Endothelial cell of umbilical vein (primary cell): ENCODE results near the gene TRPV2. TPM values are rescaled to one million over a fixed set of nuclear protein-coding genes. Genes with fewer than 3 reads are reported as not detected.

Experiments used
- BruUV-seq: library from RNA; stranded (reverse); fragments of 400-500 nt; replicated peaks from 2 replicates; lab custom pipeline; 2021; lab: Mats Ljungman, UMichigan
- CTCF ChIA-PET: fragments of 300-600, 350-600 bp; sonication (Branson Sonifier 250); formaldehyde crosslinking; loops from one replicate; lab custom pipeline; 2021; ENCODE audit warnings: antibody characterized with exemption, inconsistent platforms; lab: Charles Lee
- POLR2A ChIA-PET: fragments of 300-600, 350-600 bp; sonication (Branson Sonifier 250); formaldehyde crosslinking; loops from one replicate; lab custom pipeline; 2021; ENCODE audit warnings: antibody characterized with exemption, inconsistent platforms; lab: Charles Lee
- DNase-seq: peaks from one replicate; pipeline ENCODE4 v3.0.0-alpha.2; 2011; ENCODE audit warnings: low read depth, low spot score
- FAIRE-seq: peaks from 2 replicates; lab custom pipeline; 2011; peaks lifted over from hg19 to GRCh38; lab: Jason Lieb, UNC
- H2AFZ ChIP-seq: 2 replicates; pipeline ENCODE4 v1.6.0; 2012; ENCODE audit warnings: low read depth, low read length, control low read depth, inconsistent platforms
- H3K27ac ChIP-seq: 2 replicates; pipeline ENCODE4 v1.5.1; 2011; ENCODE audit warnings: low read depth, mild to moderate bottlenecking, control low read depth, low read length, moderate library complexity; ENCODE audit not compliant: insufficient read depth
- H3K27me3 ChIP-seq, 2 experiments: 2 replicates each; pipeline versions ENCODE4 v1.6.0 to v1.6.1; 2011; ENCODE audit warnings: low read length in 2 of 2, mixed read lengths in 1 of 2; ENCODE audit not compliant: control insufficient read depth in 2 of 2, insufficient read depth in 2 of 2
- H3K36me3 ChIP-seq, 2 experiments: 2 replicates in 1 of 2; 3 replicates in 1 of 2; pipeline ENCODE4 v1.5.1; 2011; ENCODE audit warnings: low read length in 2 of 2, mild to moderate bottlenecking in 1 of 2, moderate library complexity in 1 of 2; ENCODE audit not compliant: control insufficient read depth in 2 of 2, insufficient read depth in 2 of 2; ENCODE audit errors: extremely low read depth in 1 of 2
- H3K4me1 ChIP-seq: 3 replicates; pipeline ENCODE4 v1.5.1; 2011; ENCODE audit warnings: mild to moderate bottlenecking, low read length; ENCODE audit not compliant: control insufficient read depth, insufficient read depth; ENCODE audit errors: extremely low read depth
- H3K4me2 ChIP-seq: 2 replicates; pipeline ENCODE4 v1.6.1; 2011; ENCODE audit warnings: low read length, control low read depth, mixed read lengths; ENCODE audit not compliant: insufficient read depth
- H3K4me3 ChIP-seq, 3 experiments: fragments of 200-600 bp in 1 of 3; sonication (generic), shearing (Covaris generic) in 1 of 3; replicated peaks in 1 of 3; 2 replicates each; pipeline ENCODE4 v1.5.1; 2011 to 2016; ENCODE audit warnings: control low read depth in 3 of 3, low read length in 3 of 3, mild to moderate bottlenecking in 2 of 3, inconsistent platforms in 1 of 3, low read depth in 1 of 3, moderate library complexity in 1 of 3; ENCODE audit not compliant: insufficient read depth in 1 of 3
- H3K79me2 ChIP-seq: 2 replicates; pipeline ENCODE4 v1.6.0; 2012; ENCODE audit warnings: low read length, inconsistent platforms; ENCODE audit not compliant: control insufficient read depth, insufficient read depth
- H3K9ac ChIP-seq: replicated peaks from 2 replicates; pipeline ENCODE3; 2011; ENCODE audit warnings: low read length, control low read depth; ENCODE audit not compliant: insufficient read depth; ENCODE audit errors: extremely low read depth
- H3K9me1 ChIP-seq: replicated peaks from 3 replicates; pipeline ENCODE4 v1.6.0; 2011; ENCODE audit warnings: mild to moderate bottlenecking, low read length; ENCODE audit not compliant: control insufficient read depth, insufficient read depth; ENCODE audit errors: extremely low read depth
- H3K9me3 ChIP-seq: replicated peaks from 2 replicates; pipeline ENCODE4 v1.5.1; 2012; ENCODE audit warnings: low read length, inconsistent platforms; ENCODE audit not compliant: control insufficient read depth, insufficient read depth
- H4K20me1 ChIP-seq: replicated peaks from 2 replicates; pipeline ENCODE3; 2011; ENCODE audit warnings: mild to moderate bottlenecking, low read length; ENCODE audit not compliant: control insufficient read depth, insufficient read depth; ENCODE audit errors: extremely low read depth
- EZH2 ChIP-seq: IDR thresholded peaks from 2 replicates; pipeline ENCODE4 v1.6.1; 2012; ENCODE audit warnings: borderline replicate concordance, low read depth, mild to moderate bottlenecking, moderate library complexity, low read length, inconsistent platforms; ENCODE audit not compliant: severe bottlenecking
- FOS ChIP-seq: IDR thresholded peaks from 2 replicates; pipeline ENCODE4 v1.6.1; 2011; ENCODE audit warnings: mild to moderate bottlenecking, low read length, moderate library complexity, borderline replicate concordance; ENCODE audit not compliant: insufficient read depth
- GATA2 ChIP-seq: IDR thresholded peaks from 2 replicates; pipeline ENCODE4 v1.7.0; 2011; ENCODE audit warnings: low read depth, mild to moderate bottlenecking, moderate library complexity, mixed read lengths, low read length; ENCODE audit not compliant: insufficient read length, insufficient read depth
- JUN ChIP-seq: IDR thresholded peaks from 2 replicates; pipeline ENCODE4 v1.6.1; 2011; ENCODE audit warnings: borderline replicate concordance, low read depth; ENCODE audit not compliant: insufficient read length, insufficient read depth
- MYC ChIP-seq: IDR thresholded peaks from one replicate; pipeline ENCODE4 v1.6.1; 2011; ENCODE audit warnings: mild to moderate bottlenecking, low read depth, low read length
- POLR2A ChIP-seq: IDR thresholded peaks from 2 replicates; pipeline ENCODE4 v1.6.1; 2012; ENCODE audit warnings: low read depth, mild to moderate bottlenecking, control low read depth, low read length
- POLR2AphosphoS5 ChIP-seq: IDR thresholded peaks from 2 replicates; pipeline ENCODE4 v1.6.1; 2012; ENCODE audit warnings: low read depth, mild to moderate bottlenecking, control low read depth, low read length, moderate library complexity; ENCODE audit not compliant: insufficient read depth
- dilution Hi-C: fragments of 300-500 bp; cut with MboI; formaldehyde crosslinking; loops from one replicate; pipeline ENCODE4 v1.15.0; 2019; ENCODE audit warnings: low sequenced_read_pairs; ENCODE audit not compliant: extremely low pct_ligation_motif_present
- intact Hi-C: fragments of 100-400 bp; cut with micrococcal nuclease; formaldehyde crosslinking; loops from one replicate; pipeline ENCODE4 v1.10.0; 2022
- polyA plus RNA-seq, 4 experiments: library from polyadenylated mRNA; depleted of rRNA in 3 of 4; stranded (reverse) in 3 of 4; unstranded in 1 of 4; fragments of >200 nt; gene quantifications; 2 replicates each; pipeline versions ENCODE4 v1.2.1 to v1.2.3, GENCODE V29; 2011 to 2012; ENCODE audit warnings: missing spikeins in 1 of 4
- total RNA-seq: library from RNA; stranded (reverse); gene quantifications from 2 replicates; pipeline ENCODE4 v1.2.3, GENCODE V29; 2021
- TF ChIP-seq, protein P1 (sequence below): IDR thresholded peaks from 2 replicates; pipeline ENCODE4 v1.6.1; 2011; ENCODE audit not compliant: insufficient read depth, insufficient read length

Gene TRPV2
- total and polyA plus RNA-seq, 2 donors (not counting 3 experiments of a cell fraction or from before 2014, with no cell fraction given): 4.2 to 10.6 TPM

DNA sequence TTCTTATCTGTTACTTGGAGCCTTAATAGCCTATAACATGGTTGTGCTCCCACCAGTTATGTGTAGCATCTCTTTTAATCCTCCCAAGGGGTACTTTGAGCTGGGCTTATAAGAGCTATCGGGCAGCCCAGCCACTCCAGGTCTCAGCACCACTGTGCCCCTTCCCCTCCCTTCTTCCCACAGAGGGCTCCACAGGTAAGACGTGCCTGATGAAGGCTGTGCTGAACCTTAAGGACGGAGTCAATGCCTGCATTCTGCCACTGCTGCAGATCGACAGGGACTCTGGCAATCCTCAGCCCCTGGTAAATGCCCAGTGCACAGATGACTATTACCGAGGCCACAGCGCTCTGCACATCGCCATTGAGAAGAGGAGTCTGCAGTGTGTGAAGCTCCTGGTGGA lies 7.0 kb downstream of the TRPV2 start:
- no TSS peak for BruUV-seq
- POLR2A ChIA-PET: no interaction called here
- Histone ChIP-seq H3K4me2 (no peak overlapping the region), H3K27me3 (no peaks in the 10 kb centered on the region), H3K9me3 (no peaks in the 10 kb centered on the region), H3K9me1 (no peaks in the 10 kb centered on the region), H3K36me3 (no peaks in the 10 kb centered on the region), H2AFZ (no peak overlapping the region), H4K20me1 (no peaks in the 10 kb centered on the region), H3K4me1 (peaks cover 23% of the 10 kb centered on the region), H3K9ac (no peak overlapping the region), H3K4me3 (no peak overlapping the region), H3K79me2 (no peaks in the 10 kb centered on the region), H3K27ac (no peak overlapping the region)
- dilution Hi-C loops: no loop called here
- FAIRE-seq: no peak
- no peak for TF ChIP-seq POLR2A
- TF ChIP-seq POLR2AphosphoS5: no peak
- TF ChIP-seq GATA2: no peak
- TF ChIP-seq MYC: no peak
- TF ChIP-seq, protein P1, sequence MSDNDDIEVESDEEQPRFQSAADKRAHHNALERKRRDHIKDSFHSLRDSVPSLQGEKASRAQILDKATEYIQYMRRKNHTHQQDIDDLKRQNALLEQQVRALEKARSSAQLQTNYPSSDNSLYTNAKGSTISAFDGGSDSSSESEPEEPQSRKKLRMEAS: no peak
- no peak for TF ChIP-seq EZH2
- TF ChIP-seq FOS: no peak
- TF ChIP-seq JUN: no peak
- intact Hi-C loops: no loop called here
- DNase-seq: no peak
- CTCF ChIA-PET: interaction anchor here (0.8 kb wide), 1 partner anchor 99 kb away, joined by 3 read pairs; no protein-coding TSS in a partner anchor
